T-cell (primary cell): ENCODE results near the gene VSNL1. TPM values are rescaled to one million over a fixed set of nuclear protein-coding genes. Genes with fewer than 3 reads are reported as not detected.

Source experiments
- ATAC-seq, 4 experiments: fragments of 200-7000 bp in 3 of 4; fragments of 150-1000 bp in 1 of 4; cut with Tn5 transposase; replicated peaks in 1 of 4; 1 replicate in 3 of 4; 2 replicates in 1 of 4; pipeline ENCODE4 v1.10.0; 2021; ENCODE audit warnings: moderate library complexity in 3 of 4, mild to moderate bottlenecking in 2 of 4, moderate number of reproducible peaks in 1 of 4
- CTCF ChIA-PET, 2 donors: fragments of 300-600 bp; sonication (Branson Sonifier 250); formaldehyde crosslinking; loops; one replicate each; lab custom pipeline; 2022; ENCODE audit warnings: antibody characterized with exemption in 2 of 2; lab: Charles Lee
- POLR2A ChIA-PET, 2 donors: fragments of 300-600 bp; sonication (Branson Sonifier 250); formaldehyde crosslinking; loops; one replicate each; lab custom pipeline; 2022; ENCODE audit warnings: antibody characterized with exemption in 2 of 2; lab: Charles Lee
- DNase-seq, 35 experiments: peaks; one replicate each; pipeline versions ENCODE4 v3.0.0 to v3.0.0-alpha.2; 2013 to 2023
- H3K27ac ChIP-seq: one replicate; pipeline ENCODE4 v1.5.1; 2013; ENCODE audit warnings: low read length
- H3K27me3 ChIP-seq, 2 experiments: replicated peaks in 1 of 2; 1 replicate in 1 of 2; 2 replicates in 1 of 2; pipeline versions ENCODE4 v1.6.1 to v1.7.0; 2013; ENCODE audit warnings: low read length in 1 of 2, mixed read lengths in 1 of 2; ENCODE audit not compliant: control insufficient read depth in 2 of 2, insufficient read depth in 2 of 2; ENCODE audit errors: extremely low read depth in 1 of 2
- H3K36me3 ChIP-seq, 2 donors: 1 replicate in 1 of 2; 2 replicates in 1 of 2; pipeline versions ENCODE4 v1.6.1 to v1.7.0; 2013; ENCODE audit warnings: low read length in 1 of 2; ENCODE audit not compliant: control insufficient read depth in 2 of 2, insufficient read depth in 1 of 2; ENCODE audit errors: extremely low read depth in 1 of 2
- H3K4me1 ChIP-seq, 2 experiments: 1 replicate in 1 of 2; 2 replicates in 1 of 2; pipeline versions ENCODE4 v1.6.1 to v1.7.0; 2013; ENCODE audit warnings: low read length in 2 of 2, mixed read lengths in 1 of 2; ENCODE audit not compliant: insufficient read depth in 2 of 2, control insufficient read depth in 1 of 2; ENCODE audit errors: extremely low read depth in 1 of 2
- H3K4me3 ChIP-seq, 2 donors: 1 replicate in 1 of 2; 2 replicates in 1 of 2; pipeline versions ENCODE4 v1.5.1 to v1.7.0; 2013; ENCODE audit warnings: mild to moderate bottlenecking in 2 of 2, low read length in 1 of 2, moderate library complexity in 1 of 2; ENCODE audit not compliant: control insufficient read depth in 1 of 2; ENCODE audit errors: extremely low read depth in 1 of 2
- H3K9me3 ChIP-seq: 2 replicates; pipeline ENCODE4 v1.7.0; 2013
- H3K27ac Mint-ChIP-seq, 2 donors: one replicate each; pipeline ENCODE4 v1.8.0; 2020 to 2021; ENCODE audit warnings: mild to moderate bottlenecking in 2 of 2, mixed read lengths in 2 of 2
- H3K27me3 Mint-ChIP-seq, 2 donors: one replicate each; pipeline ENCODE4 v1.8.0; 2021 to 2022; ENCODE audit warnings: mixed read lengths in 2 of 2
- H3K36me3 Mint-ChIP-seq: one replicate; pipeline ENCODE4 v1.8.0; 2021; ENCODE audit warnings: mixed read lengths
- H3K4me1 Mint-ChIP-seq, 3 donors: one replicate each; pipeline ENCODE4 v1.8.0; 2020 to 2022; ENCODE audit warnings: mixed read lengths in 3 of 3, mild to moderate bottlenecking in 1 of 3
- H3K4me3 Mint-ChIP-seq, 3 donors: one replicate each; pipeline ENCODE4 v1.8.0; 2020 to 2022; ENCODE audit warnings: mild to moderate bottlenecking in 3 of 3, mixed read lengths in 3 of 3, moderate library complexity in 3 of 3
- H3K9me3 Mint-ChIP-seq, 3 donors: one replicate each; pipeline ENCODE4 v1.8.0; 2020 to 2022; ENCODE audit warnings: mixed read lengths in 3 of 3
- WGBS: methylation state at CpG from one replicate; pipeline ENCODE4 v1.1.5; 2013; ENCODE audit warnings: missing lambda C conversion rate; ENCODE audit not compliant: insufficient coverage; 5-methylcytosine and 5-hydroxymethylcytosine counted together
- total RNA-seq, 35 experiments: library from RNA in 6 of 35; stranded (reverse) in 6 of 35; fragments of 120-200 nt in 1 of 35; gene quantifications; one replicate each; pipeline versions ENCODE4 v1.2.1 to v1.2.4 and lab custom pipeline; 2013 to 2026

The VSNL1 gene
- total RNA-seq, 5 donors from 2014 or later (not counting 1 experiment from before 2014, with no cell fraction given) = 0.22 TPM; not detected in 4

DNA sequence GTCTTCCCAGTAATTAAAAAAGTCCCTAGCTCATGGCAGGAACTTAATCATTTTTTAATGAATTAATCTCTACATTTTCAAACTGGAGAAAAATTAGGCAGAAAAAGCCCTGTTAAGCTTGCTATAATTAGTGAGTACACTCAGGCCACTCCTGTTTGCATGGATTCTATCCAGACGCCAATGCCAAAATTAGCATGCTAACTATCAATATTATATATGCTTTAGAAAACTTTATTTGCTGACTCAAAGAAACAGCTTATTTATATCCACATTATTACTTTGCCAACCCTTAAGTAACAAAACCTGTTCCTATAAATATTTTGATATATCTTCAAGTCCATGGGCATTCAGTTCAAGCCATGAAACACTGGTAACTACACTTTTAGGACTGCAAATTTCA, 122.2 kb downstream of the VSNL1 start:
- Mint-ChIP-seq H3K4me1 (no peaks in the 10 kb centered on the region), H3K9me3 (no peaks in the 10 kb centered on the region), H3K4me3 (no peak overlapping the region), H3K27me3 (no peaks in the 10 kb centered on the region), H3K36me3 (peaks cover 42% of the 10 kb centered on the region), H3K27ac (no peak overlapping the region)
- WGBS = no CpG with 5 or more reads among the region's 1 CpG
- H3K9me3 ChIP-seq = no peaks in the 10 kb centered on the region
- H3K4me3 ChIP-seq = no peak overlapping the region
- ChIA-PET POLR2A (no interaction called here), CTCF (interaction anchor here (0.8 to 3.3 kb wide), 2 partner anchors 8 to 9 kb away, joined by 3 to 23 read pairs; no protein-coding TSS in a partner anchor)
- H3K36me3 ChIP-seq = peaks cover 0 to 28% of the 10 kb centered on the region in 2 donors
- H3K27me3 ChIP-seq = no peaks in the 10 kb centered on the region
- H3K4me1 ChIP-seq = no peaks in the 10 kb centered on the region
- no peak for ATAC-seq
- no peak overlapping the region for H3K27ac ChIP-seq
- DNase-seq = no peak

DNA sequence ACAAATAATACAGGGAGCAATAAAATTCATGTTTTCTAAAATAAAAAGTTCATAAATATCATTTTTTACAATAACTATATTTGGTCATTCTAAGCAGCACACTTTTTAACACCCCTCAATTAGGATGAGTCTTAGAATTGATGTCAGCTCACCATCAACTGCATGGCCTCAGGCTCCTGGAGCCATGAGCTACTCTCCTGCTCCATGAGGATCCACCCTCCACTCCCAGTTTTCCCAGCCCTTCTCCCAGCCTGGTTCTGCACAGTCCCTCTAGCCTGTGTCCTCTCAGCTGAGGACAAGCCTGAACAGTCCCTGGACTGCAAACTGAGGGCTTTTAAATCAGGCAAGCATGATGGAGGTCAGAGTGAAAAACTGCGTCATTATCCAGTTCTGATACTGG, 124.0 kb downstream of the VSNL1 start:
- ChIA-PET POLR2A (no interaction called here), CTCF (no interaction called here)
- H3K27me3 ChIP-seq = no peaks in the 10 kb centered on the region
- H3K4me1 Mint-ChIP-seq = no peaks in the 10 kb centered on the region
- no peak overlapping the region for H3K27ac ChIP-seq
- no peaks in the 10 kb centered on the region for H3K4me1 ChIP-seq
- H3K4me3 Mint-ChIP-seq = no peak overlapping the region
- no peaks in the 10 kb centered on the region for H3K9me3 ChIP-seq
- no peak for DNase-seq
- H3K27me3 Mint-ChIP-seq = no peaks in the 10 kb centered on the region
- H3K36me3 ChIP-seq = peaks cover 0 to 36% of the 10 kb centered on the region in 2 donors
- no peak overlapping the region for H3K4me3 ChIP-seq
- no peak overlapping the region for H3K27ac Mint-ChIP-seq
- ATAC-seq = no peak
- no peaks in the 10 kb centered on the region for H3K9me3 Mint-ChIP-seq
- H3K36me3 Mint-ChIP-seq = peaks cover 55% of the 10 kb centered on the region
- 100% methylated on average over 1 of the region's 1 CpG for WGBS

DNA sequence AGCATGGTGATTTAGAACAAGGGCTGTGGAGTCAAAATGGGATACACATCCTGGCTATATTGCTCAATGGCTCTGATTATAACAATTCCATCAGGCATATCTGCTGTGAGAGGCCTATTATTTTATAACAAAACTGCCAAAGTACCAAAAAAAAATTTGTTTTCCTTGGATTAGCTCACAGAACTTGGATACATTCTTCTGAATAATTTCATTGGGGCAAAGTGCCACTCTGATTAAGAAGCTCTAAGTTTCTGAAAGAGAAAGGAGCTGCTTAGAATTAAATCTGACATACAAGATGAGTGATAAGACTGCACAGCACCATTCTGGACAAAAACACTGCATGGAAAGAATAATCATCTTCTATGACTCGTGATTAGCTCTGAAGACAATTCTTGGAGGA, 127.4 kb downstream of the VSNL1 start:
- CTCF ChIA-PET = interaction anchor here (0.8 to 7.3 kb wide), 3 partner anchors 20 to 23 kb away, joined by 3 to 84 read pairs (median 3); no protein-coding TSS in a partner anchor
- Mint-ChIP-seq H3K4me1 (no peaks in the 10 kb centered on the region), H3K27me3 (no peaks in the 10 kb centered on the region), H3K27ac (no peak overlapping the region), H3K9me3 (no peaks in the 10 kb centered on the region), H3K36me3 (peaks cover 48% of the 10 kb centered on the region), H3K4me3 (no peak overlapping the region)
- ATAC-seq = no peak
- Histone ChIP-seq H3K27me3 (no peaks in the 10 kb centered on the region), H3K27ac (no peak overlapping the region), H3K36me3 (peaks cover 0 to 26% of the 10 kb centered on the region in 2 donors), H3K9me3 (no peaks in the 10 kb centered on the region), H3K4me1 (no peaks in the 10 kb centered on the region), H3K4me3 (no peak overlapping the region)
- POLR2A ChIA-PET = no interaction called here
- WGBS = no CpG with 5 or more reads among the region's 1 CpG
- DNase-seq = no peak

DNA sequence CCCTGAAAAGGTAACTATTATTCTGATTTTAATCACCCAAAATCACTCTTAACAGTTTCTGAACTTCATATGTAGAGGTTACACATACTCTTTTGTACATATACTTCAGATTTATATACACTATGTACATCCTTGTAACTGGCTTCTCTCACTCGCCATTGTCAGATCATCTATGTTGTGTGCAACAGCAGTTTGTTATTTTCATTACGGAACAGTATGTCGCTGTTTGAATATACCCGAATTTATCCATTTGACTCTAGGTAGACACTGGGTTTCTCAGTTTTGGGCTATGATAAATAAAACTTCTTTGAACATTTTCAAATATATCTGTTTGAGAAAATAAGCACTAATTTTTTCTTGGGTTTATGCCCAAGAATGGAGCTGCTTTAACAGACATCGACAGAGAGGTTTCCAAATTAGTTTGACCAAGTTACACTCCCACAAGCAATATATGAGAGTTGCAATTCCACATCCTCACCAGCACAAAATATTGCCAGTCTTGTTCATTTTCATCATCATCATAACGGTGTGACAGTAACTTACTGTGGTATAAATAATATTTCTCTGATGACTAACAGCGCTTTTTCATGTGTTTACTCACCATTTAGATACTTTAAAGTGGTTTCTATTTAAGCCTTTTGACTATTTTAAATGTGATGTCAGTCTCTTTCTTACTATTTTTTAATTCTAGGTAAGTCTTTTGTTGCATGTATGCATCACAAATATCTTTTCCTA, 132.3 kb downstream of the VSNL1 start:
- CTCF ChIA-PET = interaction anchor here (0.6 to 7.3 kb wide), 7 partner anchors 10 to 47 kb away, joined by 3 to 84 read pairs (median 3); no protein-coding TSS in a partner anchor
- POLR2A ChIA-PET = interaction anchor here in 1 of 2 donors (0.7 kb wide), 1 partner anchor 10 kb away, joined by 3 read pairs; no protein-coding TSS in a partner anchor
- no peaks in the 10 kb centered on the region for H3K27me3 ChIP-seq

DNA sequence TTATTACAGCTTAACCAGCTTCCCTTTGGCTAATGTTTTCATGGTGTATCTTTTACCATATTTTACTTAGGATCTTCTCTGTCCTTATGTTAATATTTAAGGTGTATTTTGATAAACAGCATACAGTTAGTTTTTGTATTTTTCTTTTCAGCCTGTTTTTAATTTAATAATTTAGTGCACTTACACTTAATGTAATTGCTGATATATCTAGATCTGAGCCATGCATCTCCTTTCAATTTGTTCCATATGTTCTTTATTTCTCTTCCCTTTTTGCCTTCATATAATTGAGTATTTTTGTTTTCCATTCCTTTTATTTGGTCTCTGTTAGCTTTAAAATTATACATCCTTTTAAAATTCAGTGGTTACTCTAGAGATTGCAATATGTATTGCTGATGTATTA, 134.3 kb downstream of the VSNL1 start:
- no peak overlapping the region for H3K4me3 Mint-ChIP-seq
- DNase-seq = no peak
- no peak for ATAC-seq
- H3K9me3 Mint-ChIP-seq = no peaks in the 10 kb centered on the region
- CTCF ChIA-PET = interaction anchor here in 1 of 2 donors (7.3 kb wide), 1 partner anchor 29 kb away, joined by 84 read pairs; no protein-coding TSS in a partner anchor
- POLR2A ChIA-PET = no interaction called here
- no peaks in the 10 kb centered on the region for H3K27me3 Mint-ChIP-seq
- Histone ChIP-seq H3K4me1 (no peaks in the 10 kb centered on the region), H3K9me3 (no peaks in the 10 kb centered on the region), H3K36me3 (peaks cover 2 to 4% of the 10 kb centered on the region in 2 donors), H3K27ac (no peak overlapping the region), H3K4me3 (no peak overlapping the region), H3K27me3 (no peaks in the 10 kb centered on the region)
- no peaks in the 10 kb centered on the region for H3K4me1 Mint-ChIP-seq
- peaks cover 33% of the 10 kb centered on the region for H3K36me3 Mint-ChIP-seq
- no peak overlapping the region for H3K27ac Mint-ChIP-seq

More for the DNA sequence above, 132.3 kb downstream of the VSNL1 start:
- DNase-seq (no peak), ATAC-seq (no peak)
- Mint-ChIP-seq H3K27ac (no peak overlapping the region), H3K4me3 (no peak overlapping the region), H3K36me3 (peaks cover 42% of the 10 kb centered on the region), H3K9me3 (no peaks in the 10 kb centered on the region), H3K4me1 (no peaks in the 10 kb centered on the region), H3K27me3 (no peaks in the 10 kb centered on the region)
- no peak overlapping the region for H3K4me3 ChIP-seq
- 66% methylated on average over 2 of the region's 7 CpGs for WGBS
- no peak overlapping the region for H3K27ac ChIP-seq
- H3K9me3 ChIP-seq = no peaks in the 10 kb centered on the region
- no peaks in the 10 kb centered on the region for H3K4me1 ChIP-seq
- H3K36me3 ChIP-seq = peaks cover 0 to 12% of the 10 kb centered on the region in 2 donors

DNA sequence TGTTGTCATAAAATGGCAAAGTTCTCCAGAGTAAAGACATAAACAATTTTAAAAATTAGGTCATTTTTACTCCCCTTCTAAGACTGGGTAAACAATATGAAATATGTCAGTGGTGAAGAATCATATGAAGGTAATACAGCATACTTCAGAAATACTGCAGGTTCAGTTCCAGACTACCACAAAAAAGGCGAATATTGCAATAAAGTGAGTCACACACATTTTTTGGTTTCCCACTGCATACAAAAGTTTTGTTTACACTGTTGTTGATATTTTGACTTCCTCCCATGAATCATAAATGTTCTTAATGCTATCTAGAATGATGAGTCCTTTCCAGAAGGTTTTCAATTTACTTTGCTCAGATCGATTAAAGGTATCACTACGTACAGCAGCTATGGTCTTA, 139.6 kb downstream of the VSNL1 start:
- CTCF ChIA-PET = interaction anchor here (0.6 to 1.8 kb wide), 3 partner anchors 8 to 10 kb away, joined by 3 to 9 read pairs (median 5); no protein-coding TSS in a partner anchor

More for the DNA sequence above, 139.6 kb downstream of the VSNL1 start:
- H3K4me1 Mint-ChIP-seq = no peaks in the 10 kb centered on the region
- Histone ChIP-seq H3K4me1 (no peaks in the 10 kb centered on the region), H3K27me3 (no peaks in the 10 kb centered on the region), H3K9me3 (no peaks in the 10 kb centered on the region), H3K27ac (no peak overlapping the region), H3K36me3 (peaks cover 5 to 22% of the 10 kb centered on the region in 2 donors), H3K4me3 (no peak overlapping the region)
- ATAC-seq (no peak), DNase-seq (no peak)
- no peak overlapping the region for H3K27ac Mint-ChIP-seq
- no peak overlapping the region for H3K4me3 Mint-ChIP-seq
- no CpG with 5 or more reads among the region's 3 CpGs for WGBS
- H3K27me3 Mint-ChIP-seq = no peaks in the 10 kb centered on the region
- POLR2A ChIA-PET = no interaction called here
- peaks cover 59% of the 10 kb centered on the region for H3K36me3 Mint-ChIP-seq
- H3K9me3 Mint-ChIP-seq = no peaks in the 10 kb centered on the region
